IMR-90 (cell line): ENCODE data around the gene PTPN4. TPM values are rescaled to one million over a fixed set of nuclear protein-coding genes. Genes with fewer than 3 reads are reported as not detected.

Source experiments
- ATAC-seq: fragments of 200-7000 bp; cut with Tn5 transposase; 2 replicates; pipeline ENCODE4 v1.9.1; 2020; ENCODE audit warnings: low read depth, mild to moderate bottlenecking, moderate library complexity
- BruUV-seq: library from RNA; stranded (reverse); fragments of 400-500 nt; replicated peaks from 2 replicates; lab custom pipeline; 2021; lab: Mats Ljungman, UMichigan
- CTCF ChIA-PET: fragments of 300-600 bp; formaldehyde crosslinking; extraction: SDS; loops from one replicate; lab custom pipeline; 2021; ENCODE audit warnings: antibody characterized with exemption; lab: Yijun Ruan, JAX
- POLR2A ChIA-PET: fragments of 300-600 bp; sonication (Branson Sonifier 250); formaldehyde crosslinking; loops from one replicate; lab custom pipeline; 2022; ENCODE audit warnings: antibody characterized with exemption; ENCODE audit not compliant: unreplicated experiment; lab: Charles Lee
- DNase-seq: peaks from one replicate; pipeline ENCODE4 v3.0.0; 2013
- H2AFZ ChIP-seq: replicated peaks from 2 replicates; pipeline ENCODE3; 2013; ENCODE audit warnings: low read length, mild to moderate bottlenecking; ENCODE audit not compliant: poor library complexity
- H2AK5ac ChIP-seq: 2 replicates; pipeline ENCODE4 v1.6.1; 2013; ENCODE audit warnings: low read depth, low read length, inconsistent platforms
- H2AK9ac ChIP-seq: replicated peaks from 2 replicates; pipeline ENCODE3; 2013; ENCODE audit warnings: mild to moderate bottlenecking, low read depth, low read length, moderate library complexity; ENCODE audit not compliant: poor library complexity
- H2BK120ac ChIP-seq: 2 replicates; pipeline ENCODE4 v1.6.1; 2013; ENCODE audit warnings: low read depth, low read length, inconsistent platforms
- H2BK15ac ChIP-seq: 3 replicates; pipeline ENCODE4 v1.6.1; 2013; ENCODE audit warnings: low read depth, low read length, inconsistent platforms
- H2BK20ac ChIP-seq: 2 replicates; pipeline ENCODE4 v1.6.1; 2013; ENCODE audit warnings: low read depth, mild to moderate bottlenecking, inconsistent platforms, low read length, moderate library complexity
- H2BK5ac ChIP-seq: 2 replicates; pipeline ENCODE4 v1.6.1; 2013; ENCODE audit warnings: mild to moderate bottlenecking, low read depth, low read length, inconsistent platforms; ENCODE audit not compliant: poor library complexity, severe bottlenecking
- H3K14ac ChIP-seq: replicated peaks from 2 replicates; pipeline ENCODE4 v1.6.1; 2013; ENCODE audit warnings: low read depth, low read length, inconsistent platforms
- H3K18ac ChIP-seq: 2 replicates; pipeline ENCODE4 v1.6.1; 2013; ENCODE audit warnings: low read depth, low read length, control low read depth
- H3K23ac ChIP-seq: 2 replicates; pipeline ENCODE4 v1.6.1; 2013; ENCODE audit warnings: low read depth, low read length, inconsistent platforms
- H3K27ac ChIP-seq: 2 replicates; pipeline ENCODE4 v1.5.1; 2013; ENCODE audit warnings: mild to moderate bottlenecking, control low read depth, low read length; ENCODE audit not compliant: insufficient read depth
- H3K27me3 ChIP-seq: 2 replicates; pipeline ENCODE4 v1.6.1; 2013; ENCODE audit warnings: low read length; ENCODE audit not compliant: control insufficient read depth, insufficient read depth
- H3K36me3 ChIP-seq: 2 replicates; pipeline ENCODE4 v1.6.1; 2013; ENCODE audit warnings: low read length, mixed read lengths; ENCODE audit not compliant: control insufficient read depth, insufficient read depth
- H3K4ac ChIP-seq: 2 replicates; pipeline ENCODE4 v1.6.1; 2013; ENCODE audit warnings: low read depth, low read length, inconsistent platforms
- H3K4me1 ChIP-seq: 2 replicates; pipeline ENCODE4 v1.6.1; 2013; ENCODE audit warnings: low read length, mixed read lengths; ENCODE audit not compliant: control insufficient read depth, insufficient read depth
- H3K4me2 ChIP-seq: 2 replicates; pipeline ENCODE4 v1.6.1; 2013; ENCODE audit warnings: low read depth, mild to moderate bottlenecking, control low read depth, low read length, moderate library complexity
- H3K4me3 ChIP-seq: 2 replicates; pipeline ENCODE4 v1.5.1; 2013; ENCODE audit warnings: low read depth, mild to moderate bottlenecking, control low read depth, low read length, moderate library complexity; ENCODE audit not compliant: insufficient read depth
- H3K56ac ChIP-seq: 2 replicates; pipeline ENCODE4 v1.6.1; 2013; ENCODE audit warnings: low read length, inconsistent platforms; ENCODE audit not compliant: insufficient read depth; ENCODE audit errors: extremely low read depth
- H3K79me1 ChIP-seq, 2 experiments: 2 replicates each; pipeline ENCODE4 v1.6.1; 2013; ENCODE audit warnings: low read length in 2 of 2, inconsistent platforms in 1 of 2, low read depth in 1 of 2
- H3K9ac ChIP-seq: 2 replicates; pipeline ENCODE4 v1.6.1; 2013; ENCODE audit warnings: low read depth, low read length, control low read depth
- H3K9me1 ChIP-seq: 2 replicates; pipeline ENCODE4 v1.6.1; 2013; ENCODE audit warnings: low read length, inconsistent platforms; ENCODE audit not compliant: insufficient read depth
- H3K9me3 ChIP-seq: 2 replicates; pipeline ENCODE4 v1.6.1; 2013; ENCODE audit warnings: low read length; ENCODE audit not compliant: control insufficient read depth, insufficient read depth
- H4K20me1 ChIP-seq: 2 replicates; pipeline ENCODE4 v1.6.1; 2013; ENCODE audit warnings: low read length, inconsistent platforms; ENCODE audit not compliant: insufficient read depth
- H4K5ac ChIP-seq: 2 replicates; pipeline ENCODE4 v1.6.1; 2013; ENCODE audit warnings: mild to moderate bottlenecking, low read depth, low read length, control low read depth
- H4K8ac ChIP-seq, 2 experiments: 2 replicates each; pipeline ENCODE4 v1.6.1; 2013; ENCODE audit warnings: low read depth in 2 of 2, low read length in 2 of 2, control low read depth in 1 of 2, inconsistent platforms in 1 of 2
- H4K91ac ChIP-seq: 2 replicates; pipeline ENCODE4 v1.6.1; 2013; ENCODE audit warnings: low read depth, low read length, inconsistent platforms; ENCODE audit not compliant: insufficient read depth
- BHLHE40 ChIP-seq: fragments of 150-350 bp; IDR thresholded peaks from 2 replicates; pipeline ENCODE4 v1.6.1; 2016; ENCODE audit warnings: mild to moderate bottlenecking, low read depth, low read length
- CEBPB ChIP-seq: IDR thresholded peaks from 2 replicates; pipeline ENCODE4 v1.6.1; 2012; ENCODE audit warnings: low read depth, low read length, improper control_type of control experiment
- CHD1 ChIP-seq: IDR thresholded peaks from 2 replicates; pipeline ENCODE4 v1.6.1; 2012; ENCODE audit warnings: low read depth, low read length, improper control_type of control experiment
- CTCF ChIP-seq: conservative IDR thresholded peaks from 2 replicates; pipeline ENCODE4 v1.5.1; 2012; ENCODE audit warnings: mild to moderate bottlenecking, low read depth, low read length, improper control_type of control experiment
- FOS ChIP-seq: fragments of 150-350 bp; IDR thresholded peaks from 2 replicates; pipeline ENCODE4 v1.6.1; 2016; ENCODE audit warnings: low read depth, low read length
- MAFK ChIP-seq: IDR thresholded peaks from 2 replicates; pipeline ENCODE4 v1.6.1; 2012; ENCODE audit warnings: low read depth, low read length, improper control_type of control experiment
- MAZ ChIP-seq: IDR thresholded peaks from 2 replicates; pipeline ENCODE4 v1.6.1; 2012; ENCODE audit warnings: low read depth, mild to moderate bottlenecking, low read length, improper control_type of control experiment, moderate library complexity, borderline replicate concordance
- MXI1 ChIP-seq: IDR thresholded peaks from 2 replicates; pipeline ENCODE4 v1.6.1; 2012; ENCODE audit warnings: low read depth, mild to moderate bottlenecking, low read length, moderate library complexity, borderline replicate concordance
- NFE2L2 ChIP-seq: fragments of 150-350 bp; IDR thresholded peaks from 2 replicates; pipeline ENCODE4 v1.6.1; 2016; ENCODE audit warnings: low read depth, mild to moderate bottlenecking, low read length
- POLR2A ChIP-seq: IDR thresholded peaks from 2 replicates; pipeline ENCODE4 v1.6.1; 2012; ENCODE audit warnings: mild to moderate bottlenecking, low read depth, low read length
- RAD21 ChIP-seq: IDR thresholded peaks from 2 replicates; pipeline ENCODE4 v1.6.1; 2012; ENCODE audit warnings: low read length, improper control_type of control experiment
- RCOR1 ChIP-seq: IDR thresholded peaks from 2 replicates; pipeline ENCODE4 v1.6.1; 2012; ENCODE audit warnings: mild to moderate bottlenecking, low read length, improper control_type of control experiment; ENCODE audit not compliant: insufficient replicate concordance
- RFX5 ChIP-seq: IDR thresholded peaks from 2 replicates; pipeline ENCODE4 v1.8.0; 2012; ENCODE audit warnings: low read depth, mild to moderate bottlenecking, low read length, moderate library complexity
- SMC3 ChIP-seq: fragments of 150-350 bp; IDR thresholded peaks from 2 replicates; pipeline ENCODE4 v1.6.1; 2016; ENCODE audit warnings: low read depth, mild to moderate bottlenecking, antibody characterized with exemption, low read length, moderate library complexity
- USF2 ChIP-seq: fragments of 150-350 bp; IDR thresholded peaks from 2 replicates; pipeline ENCODE4 v1.6.1; 2017; ENCODE audit warnings: mild to moderate bottlenecking, antibody characterized with exemption, low read length, low read depth
- WGBS, 2 experiments: methylation state at CpG; one replicate each; pipeline versions ENCODE4 v1.1.5 to v1.1.7; 2013; ENCODE audit warnings: missing lambda C conversion rate in 2 of 2; ENCODE audit not compliant: insufficient read length in 1 of 2; ENCODE audit errors: extremely low coverage in 2 of 2; 5-methylcytosine and 5-hydroxymethylcytosine counted together
- dilution Hi-C: fragments of 300-500 bp; cut with HindIII; formaldehyde crosslinking; loops from one replicate; pipeline ENCODE4 v1.14.3; 2018; ENCODE audit warnings: low sequenced_read_pairs; ENCODE audit not compliant: unreplicated experiment
- in situ Hi-C: fragments of 300-500 bp; cut with MboI; formaldehyde crosslinking; loops from 3 replicates; pipeline ENCODE4 v1.14.3; 2019; ENCODE audit warnings: low sequenced_read_pairs, inconsistent platforms, mixed read lengths
- intact Hi-C: fragments of 100-400 bp; cut with micrococcal nuclease; formaldehyde crosslinking; loops from 2 replicates; pipeline ENCODE4 v1.10.0; 2022
- polyA plus RNA-seq, 3 experiments: library from polyadenylated mRNA; depleted of rRNA; stranded (reverse); fragments of >200 nt; gene quantifications; 2 replicates each; pipeline ENCODE4 v1.2.3, GENCODE V29; 2012; ENCODE audit warnings: low replicate concordance in 1 of 3
- total RNA-seq: library from RNA; depleted of rRNA; stranded (reverse); fragments of >200 nt; gene quantifications from 2 replicates; pipeline ENCODE4 v1.2.3, GENCODE V29; 2012
- TF ChIP-seq, protein P1 (sequence below): fragments of 150-350 bp; IDR thresholded peaks from 2 replicates; pipeline ENCODE4 v1.6.1; 2016; ENCODE audit warnings: low read depth, mild to moderate bottlenecking, low read length, moderate library complexity, borderline replicate concordance

The PTPN4 gene
- total and polyA plus RNA-seq, 2 of the 4 experiments (the other 2 are of a cell fraction), result 2.9 to 19.2 TPM

- DNase-seq (no peak), ATAC-seq (no peak)
- Histone ChIP-seq H4K20me1 (no peaks in the 10 kb centered on the region), H3K4me2 (no peak overlapping the region), H3K79me1 (no peaks in the 10 kb centered on the region), H4K8ac (no peak overlapping the region), H2AFZ (no peak overlapping the region), H3K9me1 (no peaks in the 10 kb centered on the region), H3K9ac (no peak overlapping the region), H2BK20ac (no peak overlapping the region), H3K9me3 (no peaks in the 10 kb centered on the region), H3K56ac (no peak overlapping the region), H3K36me3 (no peaks in the 10 kb centered on the region), H3K4me3 (no peak overlapping the region), H2BK5ac (no peak overlapping the region), H3K4me1 (no peaks in the 10 kb centered on the region), H3K14ac (no peak overlapping the region), H4K91ac (no peak overlapping the region), H4K5ac (no peak overlapping the region), H3K18ac (no peak overlapping the region), H3K23ac (no peak overlapping the region), H3K4ac (no peak overlapping the region), H2BK15ac (no peak overlapping the region), H2AK9ac (no peak overlapping the region), H2BK120ac (no peak overlapping the region), H2AK5ac (no peak overlapping the region), H3K27ac (no peak overlapping the region), H3K27me3 (no peaks in the 10 kb centered on the region)
- WGBS, 2 experiments, result 100% methylated on average over 1 of the region's 1 CpG; no CpG with 5 or more reads in 1 of the 2 experiments
- dilution Hi-C loops, result no loop called here
- BruUV-seq, result no TSS peak
- ChIA-PET CTCF (no interaction called here), POLR2A (no interaction called here)
- TF ChIP-seq BHLHE40 (no peak), RFX5 (no peak), FOS (no peak), MXI1 (no peak), NFE2L2 (no peak), CEBPB (no peak), RAD21 (no peak), POLR2A (no peak), MAZ (no peak), CHD1 (no peak), SMC3 (no peak), MAFK (no peak), USF2 (no peak), RCOR1 (no peak), CTCF (no peak)
- TF ChIP-seq, protein P1, sequence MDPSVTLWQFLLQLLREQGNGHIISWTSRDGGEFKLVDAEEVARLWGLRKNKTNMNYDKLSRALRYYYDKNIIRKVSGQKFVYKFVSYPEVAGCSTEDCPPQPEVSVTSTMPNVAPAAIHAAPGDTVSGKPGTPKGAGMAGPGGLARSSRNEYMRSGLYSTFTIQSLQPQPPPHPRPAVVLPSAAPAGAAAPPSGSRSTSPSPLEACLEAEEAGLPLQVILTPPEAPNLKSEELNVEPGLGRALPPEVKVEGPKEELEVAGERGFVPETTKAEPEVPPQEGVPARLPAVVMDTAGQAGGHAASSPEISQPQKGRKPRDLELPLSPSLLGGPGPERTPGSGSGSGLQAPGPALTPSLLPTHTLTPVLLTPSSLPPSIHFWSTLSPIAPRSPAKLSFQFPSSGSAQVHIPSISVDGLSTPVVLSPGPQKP, result no peak
- intact Hi-C loops, result no loop called here
- in situ Hi-C loops, result no loop called here
Observed at GRCh38 chr2:119941388-119941787, 181.7 kb downstream of the PTPN4 start.
